SKM-1 treated with dmso at 0.1 percent for 144 hours (cell line): ENCODE results near the gene RAB9A.

Experiments
- DNase-seq: peaks from one replicate; lab custom pipeline; 2025; ENCODE audit not compliant: unreplicated experiment; lab: John Stamatoyannopoulos, UW

RAB9A gene

DNA sequence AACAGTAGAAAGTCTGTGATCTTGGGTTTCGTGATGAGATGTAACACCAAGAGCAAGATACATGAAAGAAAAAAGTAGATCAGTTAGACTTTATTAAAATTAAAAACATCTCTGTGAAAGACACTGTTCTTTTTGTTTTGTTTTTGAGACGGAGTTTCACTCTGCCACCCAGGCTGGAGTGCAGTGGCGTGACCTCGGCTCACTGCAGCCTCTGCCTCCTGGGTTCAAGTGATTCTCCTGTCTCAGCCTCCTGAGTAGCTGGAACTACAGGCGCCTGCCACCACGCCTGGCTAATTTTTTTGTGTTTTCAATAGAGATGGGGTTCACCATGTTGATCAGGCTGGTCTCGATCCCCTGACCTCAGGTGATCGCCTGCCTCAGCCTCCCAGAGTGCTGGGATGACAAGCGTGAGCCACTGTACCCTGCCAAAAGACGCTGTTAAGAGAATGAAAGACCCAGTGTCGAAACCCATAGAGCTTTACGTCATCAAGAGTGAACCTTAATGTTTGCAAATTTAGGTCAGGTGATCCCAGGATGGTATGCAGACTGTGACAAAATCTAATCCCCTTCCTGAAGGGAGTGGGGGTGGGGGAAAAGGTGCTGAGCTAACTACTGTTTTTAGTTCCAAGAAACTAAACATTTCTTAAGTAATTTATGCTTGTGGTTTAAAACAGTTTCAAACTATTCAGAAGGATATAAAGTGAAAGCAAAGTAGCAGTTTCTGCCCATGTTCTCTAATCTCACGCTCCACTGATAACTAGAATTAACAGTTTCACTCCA is 53.7 kb downstream of the RAB9A start:
- DNase-seq, result no peak

DNA sequence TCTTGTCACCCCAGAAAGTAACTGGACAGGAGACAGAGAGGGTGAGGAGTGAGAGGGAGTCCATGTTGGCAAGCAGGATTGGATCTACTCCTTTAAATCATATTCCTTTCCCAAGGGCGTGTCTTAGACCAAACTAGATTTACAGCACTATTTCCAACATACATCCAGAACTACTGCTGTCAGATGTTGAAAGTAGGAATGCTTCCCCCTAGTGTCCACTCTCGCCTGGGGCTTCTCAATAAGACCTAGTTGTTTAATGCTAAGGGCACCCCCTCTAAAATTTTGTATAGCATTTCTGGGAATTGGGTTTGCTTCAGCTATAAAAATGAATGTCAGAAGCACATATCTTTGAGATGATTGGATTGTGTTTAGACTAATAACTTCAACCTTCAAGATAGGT is 58.9 kb downstream of the RAB9A start:
- DNase-seq, result no peak

- DNase-seq, result no peak
Measured at GRCh38 chrX:13748486-13748885, 59.6 kb downstream of the RAB9A start.

DNA sequence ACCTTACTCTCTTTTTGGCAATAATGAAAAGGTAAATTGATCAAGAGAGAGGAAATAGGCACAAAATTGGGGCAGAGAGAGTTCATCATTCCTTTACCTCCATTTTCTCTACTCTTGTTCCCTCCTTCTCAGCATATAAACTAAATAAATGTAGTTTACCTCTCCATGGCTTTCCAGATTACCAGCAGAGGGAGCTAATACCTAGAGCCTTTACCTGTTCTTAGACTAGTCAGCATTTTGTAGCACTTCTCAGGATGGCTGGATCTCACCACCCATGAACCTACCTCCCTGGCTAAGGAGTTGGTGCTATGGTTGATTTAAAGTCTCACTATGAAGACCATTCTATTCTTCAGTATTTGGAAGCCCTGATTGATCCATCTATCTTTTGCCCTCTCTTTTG is 61.3 kb downstream of the RAB9A start:
- DNase-seq, result no peak

DNA sequence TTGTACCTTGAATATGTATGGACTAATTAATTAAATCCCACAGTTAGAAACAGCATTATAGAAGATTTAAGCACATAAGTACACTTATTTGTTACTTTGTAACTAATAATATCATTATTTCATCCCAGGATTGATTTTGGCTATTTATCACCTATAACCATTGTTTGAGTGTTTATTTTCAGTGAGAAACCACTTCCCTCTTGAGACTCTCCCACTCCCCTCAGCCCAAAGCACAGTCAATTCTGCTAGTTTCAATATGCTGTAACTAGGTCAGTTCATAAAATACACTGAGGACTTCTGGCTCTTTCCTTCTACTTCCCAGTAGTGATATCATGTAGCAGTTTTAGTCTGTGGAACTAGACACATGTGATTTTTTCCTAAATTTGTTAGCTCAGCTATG is 61.9 kb downstream of the RAB9A start:
- DNase-seq, result no peak

DNA sequence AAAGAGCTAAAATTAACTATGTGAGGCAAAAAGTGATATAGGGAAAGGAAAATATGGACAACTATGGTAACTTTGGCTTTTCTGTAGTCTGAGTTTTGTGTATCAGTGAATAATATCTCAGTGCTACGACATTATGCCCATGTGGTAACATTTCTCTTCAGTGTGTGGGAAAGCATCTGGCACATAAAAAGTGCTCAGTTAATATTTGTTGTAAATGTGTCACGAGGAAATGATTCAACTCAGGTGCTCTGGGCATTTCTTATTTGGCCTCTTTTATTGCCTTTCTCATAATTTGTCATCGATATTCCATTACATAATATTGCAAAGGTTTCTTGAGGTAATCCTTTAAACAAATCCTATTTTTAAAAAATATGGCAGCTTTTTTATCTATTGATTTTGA is 63.2 kb downstream of the RAB9A start:
- no peak for DNase-seq

DNA sequence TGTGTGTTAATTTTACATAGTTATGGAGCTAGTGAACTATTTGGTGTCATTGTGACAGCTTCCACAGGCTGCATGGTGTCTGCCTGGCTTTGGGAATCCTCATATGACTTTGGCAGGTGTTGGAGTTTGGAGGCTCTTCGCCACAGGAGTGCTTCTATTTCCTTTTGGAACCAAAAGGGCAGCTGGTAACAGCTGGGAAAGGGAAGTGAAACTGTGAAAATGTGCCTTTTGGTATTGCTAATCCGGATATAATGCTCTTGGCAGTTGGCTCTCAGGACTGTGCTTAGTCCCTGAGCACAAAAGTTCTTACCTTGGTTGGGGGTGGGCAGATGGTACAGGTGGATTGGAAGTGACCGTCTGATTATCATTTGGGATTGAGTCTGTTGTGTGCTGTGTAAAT is 63.7 kb downstream of the RAB9A start:
- peak; percentile 15 for DNase-seq

DNA sequence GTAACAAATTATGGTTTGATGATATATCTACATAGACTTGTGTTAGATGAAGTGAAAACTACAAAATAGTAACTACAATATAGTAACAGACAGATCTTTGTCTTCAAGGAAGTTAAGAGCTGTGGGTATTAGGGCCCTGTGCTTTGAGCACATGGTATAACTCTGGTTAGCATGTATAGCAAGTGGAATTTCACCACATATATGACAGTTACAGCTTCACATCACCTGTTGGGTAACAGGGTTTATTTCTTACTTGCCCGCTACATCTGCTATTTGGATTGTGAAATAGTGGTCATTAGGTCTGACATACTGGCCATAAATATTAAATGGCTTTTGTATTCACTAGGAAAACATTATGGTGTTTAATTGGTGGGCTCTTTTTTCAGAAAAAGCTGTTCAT is 65.8 kb downstream of the RAB9A start:
- DNase-seq, result peak; percentile 59

DNA sequence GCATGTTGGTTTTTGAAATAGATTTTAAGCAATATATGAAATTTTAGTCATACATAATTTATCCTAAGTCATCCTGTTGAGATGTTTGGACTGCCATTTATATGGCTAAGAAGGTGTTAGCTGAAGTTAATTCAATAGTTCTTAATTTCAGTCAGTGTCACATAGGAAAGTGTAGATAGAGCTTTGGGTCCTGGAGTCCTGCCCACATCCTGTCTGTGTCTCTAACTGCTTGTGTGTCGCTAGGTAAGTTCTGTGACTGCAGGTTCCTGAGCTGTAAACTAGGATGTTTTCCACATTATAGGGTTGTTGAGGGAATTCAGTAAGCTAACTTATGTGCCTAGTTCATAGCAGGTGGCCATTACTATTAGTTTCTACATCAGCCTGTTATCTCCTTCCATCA is 66.3 kb downstream of the RAB9A start:
- no peak for DNase-seq

DNA sequence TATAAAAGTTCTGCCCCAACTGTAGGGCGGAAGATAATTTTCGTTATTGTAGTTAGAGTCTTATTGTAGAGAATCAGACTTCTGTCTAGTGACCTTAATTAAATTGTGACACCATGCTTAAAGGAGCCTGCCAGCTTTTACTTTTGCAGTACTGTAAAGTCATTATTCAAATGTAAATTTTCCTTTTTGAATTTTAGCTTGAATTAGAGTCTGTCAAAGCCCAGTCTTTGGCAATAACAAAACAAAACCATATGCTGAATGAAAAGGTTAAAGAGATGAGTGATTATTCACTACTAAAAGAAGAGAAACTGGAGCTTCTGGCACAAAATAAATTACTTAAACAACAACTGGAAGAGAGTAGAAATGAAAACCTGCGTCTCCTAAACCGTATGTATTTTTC is 67.5 kb downstream of the RAB9A start:
- DNase-seq, result no peak

- peak; percentile 69 for DNase-seq
Measured at GRCh38 chrX:13759152-13759718, 70.3 kb downstream of the RAB9A start.
